Activated CD8-positive, alpha-beta memory T cell treated with anti-CD3 and anti-CD28 coated beads for 4 hours (primary cell): ENCODE results near the gene ACVRL1.

ENCODE experiments used
- DNase-seq, 2 donors: peaks; one replicate each; pipeline ENCODE4 v3.0.0-alpha.2; 2020; ENCODE audit warnings: low read depth in 2 of 2

Gene ACVRL1

DNA sequence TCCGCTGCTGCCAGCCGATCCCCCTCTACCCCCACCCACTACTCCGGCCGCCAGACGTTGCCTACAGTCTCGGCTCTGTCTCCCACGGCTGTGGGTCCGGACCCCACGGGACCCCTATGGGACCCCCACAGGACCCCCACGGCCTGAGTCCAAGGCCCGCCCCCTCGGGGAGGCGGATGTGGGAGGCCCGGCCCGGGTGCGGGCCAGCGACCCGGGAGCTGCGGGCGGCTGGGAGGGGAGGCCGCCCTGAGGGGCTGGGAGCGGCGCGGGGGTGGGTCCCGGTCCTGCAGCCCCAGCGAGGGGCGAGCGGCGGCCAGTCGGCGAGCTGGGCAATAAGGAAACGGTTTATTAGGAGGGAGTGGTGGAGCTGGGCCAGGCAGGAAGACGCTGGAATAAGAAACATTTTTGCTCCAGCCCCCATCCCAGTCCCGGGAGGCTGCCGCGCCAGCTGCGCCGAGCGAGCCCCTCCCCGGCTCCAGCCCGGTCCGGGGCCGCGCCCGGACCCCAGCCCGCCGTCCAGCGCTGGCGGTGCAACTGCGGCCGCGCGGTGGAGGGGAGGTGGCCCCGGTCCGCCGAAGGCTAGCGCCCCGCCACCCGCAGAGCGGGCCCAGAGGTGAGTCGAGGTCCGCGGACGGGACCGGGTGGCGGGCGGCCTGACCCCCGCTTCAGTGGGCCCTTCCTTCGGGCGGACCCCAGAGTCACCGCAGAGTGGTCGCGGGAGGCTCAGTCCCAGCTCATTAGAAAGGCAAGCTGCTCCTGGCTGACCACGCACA lies at the start of gene ACVRL1:
Gene ACVRL1 (plus strand): TSS at position 422 of the 773 bp plus-strand sequence. CDS start 4,971 bp downstream, outside the sequence.
- DNase-seq, result no peak

DNA sequence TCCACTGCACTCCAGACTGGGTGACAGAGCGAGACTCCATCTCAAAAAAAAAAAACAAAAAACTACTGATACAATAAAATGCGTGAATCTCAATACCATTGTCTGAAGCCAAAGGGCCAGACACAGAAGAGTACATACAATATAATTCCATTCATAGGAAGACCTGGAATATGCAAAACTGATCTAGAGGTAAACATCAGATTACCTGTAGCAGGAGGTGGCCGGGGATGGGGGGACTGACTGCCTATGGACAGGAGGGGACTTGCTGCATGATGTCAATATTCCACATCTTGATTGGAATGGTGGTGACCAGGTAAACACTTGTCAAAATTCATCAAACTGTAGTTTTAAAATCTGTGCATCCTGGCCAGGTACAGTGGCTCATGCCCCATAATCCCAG lies 46.3 kb upstream of the ACVRL1 start:
- DNase-seq, result no peak

DNA sequence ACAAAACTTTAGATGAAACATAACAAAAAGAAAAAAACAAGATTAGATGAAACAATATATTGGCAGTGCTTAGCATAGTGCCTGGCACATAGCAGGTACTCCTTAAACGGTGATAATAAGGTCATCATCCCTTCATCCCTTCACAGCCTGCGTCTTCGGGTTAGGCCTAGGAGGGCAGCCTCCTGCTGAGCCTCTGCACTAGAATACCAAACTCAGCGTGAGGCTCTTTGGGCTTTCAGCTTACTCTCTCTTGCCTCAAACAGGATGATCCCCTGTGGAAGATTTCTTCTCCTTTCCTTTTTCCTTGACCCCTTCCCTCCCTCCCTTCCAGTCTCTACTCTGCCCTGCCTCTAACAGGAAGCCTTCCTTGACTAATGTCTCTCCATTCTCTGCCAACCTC lies 44.4 kb upstream of the ACVRL1 start:
- no peak for DNase-seq

DNA sequence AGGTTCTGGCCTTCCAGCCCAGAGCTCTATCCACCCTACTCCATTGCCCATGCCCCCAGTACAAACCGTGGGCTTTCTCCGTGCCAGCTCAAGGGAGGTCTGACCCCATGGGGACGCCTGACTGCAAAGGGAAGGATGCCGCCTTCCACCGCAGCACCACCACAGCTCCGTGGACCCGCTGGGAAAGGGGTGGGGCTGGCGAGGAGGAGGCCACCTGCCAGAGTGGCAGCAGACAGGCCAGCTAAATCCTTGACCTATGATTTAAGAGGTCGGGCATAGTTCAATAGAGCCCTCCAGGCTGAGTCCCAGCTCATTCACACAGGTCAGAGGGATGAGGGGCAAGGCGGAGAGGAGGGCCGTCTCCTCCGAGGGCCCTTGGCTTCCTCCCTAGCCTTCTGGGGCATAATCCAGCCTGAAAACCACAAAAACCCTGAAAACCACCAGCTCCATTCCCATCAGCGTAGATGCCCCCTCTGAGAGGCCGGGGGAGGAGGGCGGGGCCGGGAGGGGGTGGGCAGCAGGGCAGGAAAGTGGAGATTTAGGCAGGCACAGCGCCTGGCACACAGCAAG lies 43.9 kb upstream of the ACVRL1 start:
- DNase-seq, result no peak

DNA sequence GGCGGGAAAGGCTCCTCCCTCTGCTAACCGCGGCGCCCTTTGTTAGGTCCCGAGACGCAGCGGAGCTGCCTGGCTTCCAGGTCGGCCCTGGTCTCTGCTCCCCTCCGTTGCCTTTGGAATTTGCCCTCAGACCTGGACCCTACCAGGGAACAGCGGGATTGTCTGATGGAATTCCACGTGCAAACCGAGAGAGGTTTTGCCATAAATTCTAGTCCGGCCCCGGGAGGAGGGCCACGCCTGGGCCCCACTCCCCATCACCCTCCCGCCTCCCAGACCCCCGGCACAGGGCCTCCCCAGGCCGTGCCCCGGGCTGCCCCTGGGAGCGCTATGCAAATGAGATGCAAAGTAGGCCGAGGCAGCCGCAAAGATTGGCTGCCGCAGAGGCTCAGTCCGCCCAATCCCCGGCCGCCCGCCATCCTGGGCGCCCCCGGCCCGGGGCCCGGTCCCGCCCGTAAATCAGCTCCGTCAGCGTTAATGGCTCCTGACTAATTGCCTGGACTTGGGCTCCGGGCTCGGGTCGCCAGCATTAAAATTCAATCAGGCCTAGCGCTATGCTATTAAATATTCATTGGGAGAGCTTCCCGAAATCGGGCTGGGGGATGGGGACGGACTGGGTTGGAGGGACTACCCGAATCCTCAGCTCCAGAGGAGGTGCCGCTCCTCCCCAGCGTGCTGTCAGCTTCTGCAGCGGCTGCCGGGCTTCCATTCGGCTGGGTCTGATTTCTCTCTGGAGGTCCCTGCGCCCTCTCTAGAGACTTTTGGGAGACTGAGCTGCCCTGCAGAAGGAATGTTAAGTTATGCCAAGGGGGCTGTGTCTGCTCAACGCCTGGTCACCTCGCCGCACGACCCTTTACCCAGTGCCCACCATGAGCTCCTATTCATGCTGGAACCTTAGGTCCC lies 43.1 kb upstream of the ACVRL1 start:
- DNase-seq, result no peak

DNA sequence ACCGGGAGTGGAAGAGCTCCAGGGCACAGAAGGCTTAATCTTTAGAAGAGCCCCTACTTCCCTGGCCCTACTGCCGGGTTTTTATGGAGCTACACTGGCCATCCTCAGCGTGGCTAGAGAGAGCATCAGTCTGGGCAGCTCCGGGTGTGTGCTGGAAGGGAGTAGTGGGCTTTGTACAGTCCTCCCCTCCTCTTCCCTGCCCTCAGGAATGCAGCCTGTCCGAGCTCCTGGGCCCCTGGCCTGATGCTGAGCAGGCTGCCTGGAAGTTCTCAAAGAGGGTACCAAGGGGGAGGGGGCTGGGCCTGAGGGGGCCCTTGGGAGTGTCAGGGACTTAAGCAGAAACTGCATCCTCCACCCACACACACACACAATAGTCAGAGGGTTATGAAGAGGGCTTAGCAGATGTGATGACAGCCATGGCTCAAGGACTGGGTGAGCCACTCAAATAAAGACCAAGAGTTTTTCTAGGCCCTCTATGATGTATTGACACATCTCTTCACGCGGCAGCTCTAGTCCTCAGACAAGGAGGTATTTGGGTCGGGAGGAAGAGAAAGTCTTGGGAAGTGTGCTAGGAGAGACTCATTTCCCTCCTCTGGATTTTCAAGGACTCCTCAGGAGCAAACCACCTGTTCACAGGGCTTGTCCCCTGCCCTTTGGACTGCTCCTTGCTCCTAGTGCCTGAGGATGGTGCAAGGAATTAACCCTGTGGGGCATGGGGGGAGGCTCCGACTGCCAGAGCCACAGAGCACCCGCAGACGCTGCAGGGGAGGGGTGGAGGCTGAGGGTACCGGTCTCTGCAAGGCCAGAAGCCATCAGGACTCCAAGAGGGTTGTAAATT lies 42.3 kb upstream of the ACVRL1 start:
- DNase-seq, result no peak

DNA sequence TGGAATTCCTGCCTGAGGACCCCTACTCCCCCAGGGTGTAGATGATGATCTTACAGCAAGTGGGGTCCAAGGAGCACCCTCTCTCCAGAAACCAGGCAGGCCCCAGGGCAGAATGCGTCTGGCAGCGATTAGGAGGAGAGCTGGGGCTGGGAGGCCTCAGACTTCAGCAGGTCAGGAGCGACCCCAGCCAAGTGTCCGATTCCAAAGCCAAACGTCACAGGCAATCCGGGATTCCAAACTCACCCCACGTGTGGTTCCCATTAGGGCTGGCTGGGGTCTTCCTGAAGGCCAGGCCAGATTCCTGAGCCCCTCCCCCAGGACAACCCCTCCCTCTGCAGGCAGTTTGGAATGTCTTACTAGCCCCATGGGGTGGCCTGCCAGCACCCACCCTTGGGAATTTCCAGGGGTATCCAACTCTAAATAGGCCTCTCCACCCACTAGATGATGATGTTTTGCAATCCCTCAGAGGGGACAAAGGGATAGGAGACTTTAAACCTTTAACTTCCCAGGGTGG lies 41.5 kb upstream of the ACVRL1 start:
- DNase-seq, result no peak

- no peak for DNase-seq
These were observed 41.0 kb upstream of the ACVRL1 start for GRCh38 chr12:51866324-51866723.

GRCh38 chr12:51866762-51867161 lies 40.5 kb upstream of the ACVRL1 start:
- no peak for DNase-seq

GRCh38 chr12:51867371-51867770 lies 39.9 kb upstream of the ACVRL1 start:
- no peak for DNase-seq

- DNase-seq, result no peak
These were observed 39.4 kb upstream of the ACVRL1 start for GRCh38 chr12:51867796-51868428.

- DNase-seq, result no peak
These were observed 38.3 kb upstream of the ACVRL1 start for GRCh38 chr12:51868821-51869495.

- DNase-seq, result no peak
These were observed 37.8 kb upstream of the ACVRL1 start for GRCh38 chr12:51869496-51869865.

- no peak for DNase-seq
These were observed 37.4 kb upstream of the ACVRL1 start for GRCh38 chr12:51869931-51870330.

GRCh38 chr12:51870504-51870903 lies 36.8 kb upstream of the ACVRL1 start:
- DNase-seq, result no peak

- DNase-seq, result no peak
These were observed 36.2 kb upstream of the ACVRL1 start for GRCh38 chr12:51871126-51871525.

GRCh38 chr12:51871918-51872688 lies 35.2 kb upstream of the ACVRL1 start:
- no peak for DNase-seq

DNA sequence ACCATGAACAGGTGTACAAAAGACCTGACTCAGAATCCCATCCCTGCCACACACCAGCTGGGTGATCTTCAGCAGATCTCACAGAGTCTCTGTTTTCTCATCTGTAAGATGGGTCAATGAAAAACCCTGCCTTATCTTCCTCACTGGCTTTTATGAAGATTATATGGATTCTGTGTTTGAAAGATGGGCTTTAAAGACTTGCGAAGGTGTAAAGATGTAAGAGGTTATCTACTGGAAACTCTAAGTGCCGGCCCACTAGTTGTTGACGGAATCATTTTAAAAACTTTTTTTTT lies 34.7 kb upstream of the ACVRL1 start:
- no peak for DNase-seq

GRCh38 chr12:51873251-51873994 lies 33.9 kb upstream of the ACVRL1 start:
- no peak for DNase-seq
